Heart left ventricle (tissue), 16 donors: ENCODE measurements around the gene TET1. TPM values are rescaled to one million over a fixed set of nuclear protein-coding genes. Genes with fewer than 3 reads are reported as not detected.
"Not testable (repeated sequence)": the region's sequence is repeated elsewhere in the genome, so short reads cannot be mapped to it uniquely, and the experiment has no call there.

Source experiments
- ATAC-seq, 4 donors: fragments of 200-7000 bp; cut with Tn5 transposase; one replicate each; pipeline ENCODE4 v1.9.1; 2020 to 2022; ENCODE audit warnings: moderate library complexity in 4 of 4, mild to moderate bottlenecking in 3 of 4, moderate number of reproducible peaks in 1 of 4
- DNase-seq, 5 donors: peaks; one replicate each; pipeline ENCODE4 v3.0.0-alpha.2; 2020
- H3K27ac ChIP-seq, 12 donors: fragments of 200-600 bp; sonication (generic) in 4 of 12; one replicate each; pipeline versions ENCODE4 v1.5.0 to v1.8.0; 2016 to 2022; ENCODE audit warnings: mild to moderate bottlenecking in 2 of 12
- H3K27me3 ChIP-seq, 9 donors: fragments of 200-600 bp; sonication (generic) in 2 of 9; one replicate each; pipeline versions ENCODE4 v1.5.1 to v1.8.0; 2016 to 2022; ENCODE audit warnings: mild to moderate bottlenecking in 3 of 9
- H3K36me3 ChIP-seq, 9 donors: fragments of 200-600 bp; sonication (generic) in 2 of 9; one replicate each; pipeline versions ENCODE4 v1.5.0 to v1.8.0; 2018 to 2022; ENCODE audit warnings: mild to moderate bottlenecking in 2 of 9
- H3K4me1 ChIP-seq, 12 donors: fragments of 200-600 bp; sonication (generic) in 4 of 12; one replicate each; pipeline versions ENCODE4 v1.5.0 to v1.8.0; 2016 to 2022; ENCODE audit warnings: mild to moderate bottlenecking in 3 of 12
- H3K4me3 ChIP-seq, 12 donors: fragments of 200-600 bp; sonication (generic) in 4 of 12; one replicate each; pipeline versions ENCODE4 v1.5.0 to v1.8.0; 2017 to 2022; ENCODE audit warnings: mild to moderate bottlenecking in 9 of 12, moderate library complexity in 4 of 12
- H3K9me3 ChIP-seq, 12 donors: fragments of 200-600 bp; sonication (generic) in 4 of 12; one replicate each; pipeline versions ENCODE4 v1.5.0 to v1.8.0; 2016 to 2022; ENCODE audit warnings: mild to moderate bottlenecking in 1 of 12
- POLR2A ChIP-seq, 2 donors: fragments of 450-650 bp; IDR thresholded peaks; one replicate each; pipeline ENCODE4 v1.6.1; 2017; ENCODE audit warnings: antibody characterized with exemption in 2 of 2, mild to moderate bottlenecking in 2 of 2, moderate library complexity in 2 of 2
- WGBS, 4 donors: extraction: QIAGEN DNeasy Blood & Tissue Kit in 2 of 4; methylation state at CpG; one replicate each; pipeline versions ENCODE4 v1.1.5 to v1.1.7; 2013 to 2018; 5-methylcytosine and 5-hydroxymethylcytosine counted together
- intact Hi-C, 10 donors: fragments of 100-400 bp; cut with DNase I; formaldehyde crosslinking; loops; one replicate each; pipeline versions ENCODE4 v1.11.1 to v1.14.2; 2022
- polyA plus RNA-seq, 2 donors: library from polyadenylated mRNA; stranded (reverse); fragments of 200-250 nt; gene quantifications; one replicate each; pipeline ENCODE4 v1.2.3, GENCODE V29; 2013
- total RNA-seq, 9 donors: library from RNA; depleted of rRNA in 2 of 9; stranded (reverse); fragments of >200 nt in 2 of 9; fragmentation: NEBNext Ultra II Directional in 3 of 9; extraction: Animal tissue kit (Norgen Biotek cat#: 25700) in 3 of 9; gene quantifications; one replicate each; pipeline versions ENCODE4 v1.1.0 to v1.2.4, GENCODE V29; 2016 to 2023
- TF ChIP-seq, protein P1 (sequence below), 12 donors: fragments of 200-600 bp; sonication (generic) in 4 of 12; IDR thresholded peaks; one replicate each; pipeline versions ENCODE4 v1.5.0 to v1.8.0; 2018 to 2022; ENCODE audit warnings: antibody characterized with exemption in 12 of 12, mild to moderate bottlenecking in 5 of 12
- donor health status: ischemic (EF 13 %, LVEDD 7.1; RV severe dilation, severe dysfunction).
- donor health status: healthy with polysubstance abuse.
- donor health status: DM: no; HTN: yes; CAD: no.
- donor health status: DM: no; HTN: no; CAD: no.
- donor health status: ischemic (EF 25% LVEDD 6.9; RV normal size, moderate dysfunction).
- donor health status: ischemic (EF 25% LVEDD 5.7; RV mildly dilated, moderate dysfunction).
- donor health status: healthy.
- donor health status: DM: yes; HTN: yes; CAD: no.
- donor health status: ischemic (EF 35%, LVEDD 5.7; RV mildly dilated, moderate dysfunction).
- donor health status: nonischemic (EF 11% LVEDD 7.7; RV severe dilation, severe dysfunction).
- donor health status: DM: yes; HTN: yes; CAD: no.
- donor health status: PGD.
- donor health status: ischemic (EF 29% LVEDD 5.4; RV normal size, mild dysfunction).
- donor health status: nonischemic (EF 23%, LVEDD 6.1; RV moderate dilation, normal function).

Gene TET1
- total and polyA plus RNA-seq, 11 donors, result 0.27 to 4.1 (median 2.0) TPM

DNA sequence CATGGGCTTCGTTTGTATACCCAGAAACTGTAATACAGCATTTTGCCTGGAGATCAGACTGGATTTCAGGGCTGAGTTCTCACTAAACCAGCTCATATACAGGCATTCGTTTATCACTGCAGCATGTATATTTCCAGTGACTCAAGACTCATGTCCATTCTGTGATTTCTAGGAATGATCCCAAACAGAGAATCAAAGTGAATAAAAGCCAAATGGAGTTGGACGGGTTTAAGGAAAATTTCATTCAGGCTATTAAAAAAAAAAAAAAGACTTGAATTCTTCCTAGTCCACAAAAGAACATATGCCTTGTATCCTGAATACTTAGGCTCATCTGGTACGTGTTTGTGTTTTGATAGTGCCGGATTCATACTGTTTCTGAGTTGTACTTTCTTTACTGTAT, 46.8 kb downstream of the TET1 start:
- H3K4me3 ChIP-seq, result no peak overlapping the region
- intact Hi-C loops, result loop anchor here in 1 of 10 donors (10.0 kb wide), 1 partner anchor 52 kb away; no protein-coding TSS in a partner anchor
- 67 to 75% (median 70%) methylated on average over 5 of the region's 5 CpGs for WGBS, 4 donors
- no peaks in the 10 kb centered on the region for H3K27me3 ChIP-seq
- TF ChIP-seq POLR2A (IDR thresholded peaks at IDR 0.05), result no peak
- TF ChIP-seq, protein P1, sequence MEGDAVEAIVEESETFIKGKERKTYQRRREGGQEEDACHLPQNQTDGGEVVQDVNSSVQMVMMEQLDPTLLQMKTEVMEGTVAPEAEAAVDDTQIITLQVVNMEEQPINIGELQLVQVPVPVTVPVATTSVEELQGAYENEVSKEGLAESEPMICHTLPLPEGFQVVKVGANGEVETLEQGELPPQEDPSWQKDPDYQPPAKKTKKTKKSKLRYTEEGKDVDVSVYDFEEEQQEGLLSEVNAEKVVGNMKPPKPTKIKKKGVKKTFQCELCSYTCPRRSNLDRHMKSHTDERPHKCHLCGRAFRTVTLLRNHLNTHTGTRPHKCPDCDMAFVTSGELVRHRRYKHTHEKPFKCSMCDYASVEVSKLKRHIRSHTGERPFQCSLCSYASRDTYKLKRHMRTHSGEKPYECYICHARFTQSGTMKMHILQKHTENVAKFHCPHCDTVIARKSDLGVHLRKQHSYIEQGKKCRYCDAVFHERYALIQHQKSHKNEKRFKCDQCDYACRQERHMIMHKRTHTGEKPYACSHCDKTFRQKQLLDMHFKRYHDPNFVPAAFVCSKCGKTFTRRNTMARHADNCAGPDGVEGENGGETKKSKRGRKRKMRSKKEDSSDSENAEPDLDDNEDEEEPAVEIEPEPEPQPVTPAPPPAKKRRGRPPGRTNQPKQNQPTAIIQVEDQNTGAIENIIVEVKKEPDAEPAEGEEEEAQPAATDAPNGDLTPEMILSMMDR (IDR thresholded peaks at IDR 0.05), result no peak
- H3K9me3 ChIP-seq, result no peaks in the 10 kb centered on the region
- ATAC-seq (no peak), DNase-seq (no peak)
- no peaks in the 10 kb centered on the region for H3K36me3 ChIP-seq
- H3K27ac ChIP-seq, result no peak overlapping the region
- H3K4me1 ChIP-seq, result peaks cover 0 to 11% (median 2%) of the 10 kb centered on the region in 12 donors

DNA sequence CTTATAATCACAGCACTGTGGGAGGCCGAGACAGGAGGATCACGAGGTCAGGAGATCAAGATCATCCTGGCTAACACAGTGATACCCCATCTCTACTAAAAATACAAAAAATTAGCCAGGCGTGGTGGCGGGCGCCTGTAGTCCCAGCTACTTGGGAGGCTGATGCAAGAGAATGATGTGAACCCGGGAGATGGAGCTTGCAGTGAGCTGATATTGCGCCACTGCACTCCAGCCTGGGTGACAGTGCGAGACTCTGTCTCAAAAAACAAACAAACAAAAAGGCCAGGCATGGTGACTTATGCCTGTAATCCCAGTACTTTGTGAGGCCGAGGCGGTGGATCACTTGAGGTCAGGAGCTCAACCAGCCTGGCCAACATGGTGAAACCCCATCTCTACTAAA, 49.9 kb downstream of the TET1 start:
- H3K4me1 ChIP-seq, H3K9me3 ChIP-seq, H3K4me3 ChIP-seq, H3K27ac ChIP-seq, intact Hi-C loops, ATAC-seq, H3K27me3 ChIP-seq, DNase-seq: not testable (repeated sequence)
- peaks cover 0 to 10% (median 0%) of the 10 kb centered on the region in 9 donors for H3K36me3 ChIP-seq
- 90 to 100% (median 99%) methylated on average over 10 of the region's 10 CpGs for WGBS, 4 donors

DNA sequence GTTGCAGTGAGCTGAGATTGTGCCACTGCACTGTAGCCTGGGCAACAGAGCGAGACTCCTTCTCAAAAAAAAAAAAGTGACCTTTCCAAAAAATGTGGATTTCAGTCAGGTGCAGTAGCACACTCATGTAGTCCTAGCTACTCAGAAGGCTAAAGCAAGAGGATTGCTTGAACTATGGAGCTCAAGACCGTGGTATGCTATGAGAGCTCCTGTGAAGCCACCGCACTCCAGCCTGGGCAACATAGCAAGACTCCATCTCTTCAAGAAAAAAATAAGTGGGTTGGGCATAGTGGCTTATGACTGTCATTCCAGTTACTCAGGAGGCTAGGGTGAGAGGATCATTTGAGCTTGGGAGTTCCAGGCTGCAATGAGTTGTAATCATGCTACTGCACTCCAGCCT, 51.1 kb downstream of the TET1 start:
- TF ChIP-seq, protein P1 (IDR thresholded peaks at IDR 0.05), result no peak
- no peak for TF ChIP-seq POLR2A (IDR thresholded peaks at IDR 0.05)
- 80 to 98% (median 81%) methylated on average over 3 of the region's 3 CpGs for WGBS, 4 donors
- no peak for DNase-seq
- Histone ChIP-seq H3K4me1 (peaks cover 0 to 3% (median 0%) of the 10 kb centered on the region in 12 donors), H3K9me3 (no peaks in the 10 kb centered on the region), H3K4me3 (no peak overlapping the region), H3K36me3 (peaks cover 0 to 10% (median 0%) of the 10 kb centered on the region in 9 donors), H3K27ac (no peak overlapping the region), H3K27me3 (no peaks in the 10 kb centered on the region)
- intact Hi-C loops, result no loop called here
- no peak for ATAC-seq

DNA sequence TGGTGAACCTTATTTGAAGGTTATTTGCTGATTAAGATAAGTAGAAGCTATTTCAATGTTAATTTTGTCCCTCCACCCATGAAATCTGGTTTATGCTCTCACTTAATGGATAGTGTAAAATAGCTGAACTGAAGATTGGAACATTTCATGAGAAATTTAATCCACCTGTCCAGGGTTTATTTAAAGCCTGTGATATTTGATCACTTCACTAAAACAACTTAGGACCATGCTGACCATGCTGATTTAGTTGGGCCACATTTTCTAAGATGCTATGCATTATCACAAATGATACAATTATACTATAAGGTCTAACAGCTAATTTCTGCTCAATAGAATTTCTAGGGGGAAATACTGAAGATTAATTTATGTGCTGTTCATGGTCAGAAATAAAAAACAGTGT, 53.8 kb downstream of the TET1 start:
- not testable (repeated sequence) for H3K27ac ChIP-seq
- H3K36me3 ChIP-seq, result peaks cover 0 to 10% (median 0%) of the 10 kb centered on the region in 9 donors

DNA sequence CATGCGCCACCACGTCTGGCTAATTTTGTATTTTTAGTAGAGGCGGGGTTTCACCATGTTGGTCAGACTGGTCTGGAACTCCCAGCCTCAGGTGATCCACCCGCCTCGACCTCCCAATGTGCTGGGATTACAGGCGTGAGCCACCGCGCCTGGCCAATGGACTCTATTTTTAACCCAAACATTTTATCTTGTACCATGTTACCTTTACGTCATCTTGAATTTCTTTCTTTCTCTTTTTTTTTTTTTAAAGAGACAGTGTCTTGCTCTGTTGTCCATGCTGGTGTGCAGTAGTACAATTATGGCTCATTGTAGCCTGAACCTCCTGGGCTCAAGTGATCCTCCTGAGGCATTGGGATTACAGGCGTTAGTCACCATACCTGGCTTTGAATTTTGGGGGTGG, 57.6 kb downstream of the TET1 start:
- H3K4me3 ChIP-seq, H3K4me1 ChIP-seq, H3K27ac ChIP-seq, H3K36me3 ChIP-seq, intact Hi-C loops, H3K27me3 ChIP-seq, H3K9me3 ChIP-seq: not testable (repeated sequence)
- ATAC-seq (peak in 3 of 4 donors; percentile 28 to 71 (median 53)), DNase-seq (peak in 1 of 5 donors; percentile 35)
- WGBS, 4 donors, result 64 to 68% (median 67%) methylated on average over 10 of the region's 10 CpGs

More for the DNA sequence above, 53.8 kb downstream of the TET1 start:
- H3K27me3 ChIP-seq, H3K4me1 ChIP-seq, H3K4me3 ChIP-seq, H3K9me3 ChIP-seq, DNase-seq, intact Hi-C loops, ATAC-seq: not testable (repeated sequence)

DNA sequence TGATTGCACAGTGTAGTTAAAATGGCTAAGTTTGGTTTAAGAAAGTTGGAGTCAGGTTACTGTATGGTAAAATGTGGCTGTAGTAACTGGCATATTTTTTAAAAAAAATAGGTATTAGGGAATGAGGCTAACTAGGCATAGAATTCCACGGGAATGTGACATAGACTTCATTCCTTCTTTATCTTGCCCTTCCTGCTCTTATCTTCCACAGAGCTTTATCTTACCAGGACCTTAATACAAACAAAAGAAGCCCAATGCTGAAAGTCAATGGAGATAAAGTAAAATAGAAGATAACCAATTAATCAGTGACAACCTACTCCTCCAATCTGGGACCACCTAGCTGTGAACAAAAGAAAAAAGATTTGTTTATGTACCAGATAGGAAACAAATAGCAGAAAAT, 58.1 kb downstream of the TET1 start:
- WGBS, 4 donors, result 0 to 54% (median 18%) methylated on average over 1 of the region's 1 CpG
- no peak overlapping the region for H3K27ac ChIP-seq

More for the DNA sequence above, 58.1 kb downstream of the TET1 start:
- H3K27me3 ChIP-seq, result no peaks in the 10 kb centered on the region
- no peak overlapping the region for H3K4me3 ChIP-seq
- H3K36me3 ChIP-seq, result peaks cover 0 to 4% (median 0%) of the 10 kb centered on the region in 9 donors
- H3K9me3 ChIP-seq, result no peaks in the 10 kb centered on the region
- peaks cover 0 to 10% (median 0%) of the 10 kb centered on the region in 12 donors for H3K4me1 ChIP-seq
- DNase-seq (no peak), ATAC-seq (no peak)
- TF ChIP-seq POLR2A (IDR thresholded peaks at IDR 0.05), result no peak
- TF ChIP-seq, protein P1 (IDR thresholded peaks at IDR 0.05), result no peak
- intact Hi-C loops, result no loop called here
